Bronchial epithelial cell (primary cell): ENCODE measurements around the gene EML1. TPM values are rescaled to one million over a fixed set of nuclear protein-coding genes. Genes with fewer than 3 reads are reported as not detected.

Experiments used
- DNase-seq: peaks from one replicate; pipeline ENCODE4 v3.0.0-alpha.2; 2010; ENCODE audit warnings: low read depth
- FAIRE-seq: peaks from 2 replicates; lab custom pipeline; 2011; peaks lifted over from hg19 to GRCh38; lab: Jason Lieb, UNC
- H3K27me3 ChIP-seq: 2 replicates; pipeline ENCODE4 v1.5.1; 2011; ENCODE audit warnings: low read length; ENCODE audit not compliant: control insufficient read depth, insufficient read depth
- H3K36me3 ChIP-seq: 2 replicates; pipeline ENCODE4 v1.5.1; 2011; ENCODE audit warnings: low read length; ENCODE audit not compliant: control insufficient read depth, insufficient read depth
- H3K4me3 ChIP-seq: 2 replicates; pipeline ENCODE4 v1.5.1; 2011; ENCODE audit warnings: mild to moderate bottlenecking, low read depth, low read length, control low read depth
- CTCF ChIP-seq: IDR thresholded peaks from 2 replicates; pipeline ENCODE4 v1.5.1; 2011; ENCODE audit warnings: mild to moderate bottlenecking, moderate library complexity, low read length, control low read depth, inconsistent platforms; ENCODE audit not compliant: insufficient read depth, severe bottlenecking
- total RNA-seq: library from RNA; depleted of rRNA; stranded (reverse); fragments of >200 nt; gene quantifications from 2 replicates; pipeline ENCODE4 v1.2.1, GENCODE V29; 2014

The EML1 gene
- total RNA-seq, 1 donor from 2014 or later = 1.8 TPM

GRCh38 chr14:99842141-99842540 is 48.9 kb downstream of the EML1 start:
- FAIRE-seq (no peak), DNase-seq (no peak)
- no peak overlapping the region for H3K4me3 ChIP-seq
- TF ChIP-seq CTCF = no peak
- H3K27me3 ChIP-seq = no peaks in the 10 kb centered on the region
- H3K36me3 ChIP-seq = no peaks in the 10 kb centered on the region

- no peak overlapping the region for H3K4me3 ChIP-seq
- TF ChIP-seq CTCF = no peak
- DNase-seq (no peak), FAIRE-seq (no peak)
- H3K27me3 ChIP-seq = no peaks in the 10 kb centered on the region
- no peaks in the 10 kb centered on the region for H3K36me3 ChIP-seq
These were observed 53.6 kb downstream of the EML1 start for GRCh38 chr14:99846808-99847207.

GRCh38 chr14:99850709-99851108 is 57.5 kb downstream of the EML1 start:
- Histone ChIP-seq H3K36me3 (no peaks in the 10 kb centered on the region), H3K4me3 (no peak overlapping the region), H3K27me3 (no peaks in the 10 kb centered on the region)
- DNase-seq (no peak), FAIRE-seq (no peak)
- TF ChIP-seq CTCF = no peak

DNA sequence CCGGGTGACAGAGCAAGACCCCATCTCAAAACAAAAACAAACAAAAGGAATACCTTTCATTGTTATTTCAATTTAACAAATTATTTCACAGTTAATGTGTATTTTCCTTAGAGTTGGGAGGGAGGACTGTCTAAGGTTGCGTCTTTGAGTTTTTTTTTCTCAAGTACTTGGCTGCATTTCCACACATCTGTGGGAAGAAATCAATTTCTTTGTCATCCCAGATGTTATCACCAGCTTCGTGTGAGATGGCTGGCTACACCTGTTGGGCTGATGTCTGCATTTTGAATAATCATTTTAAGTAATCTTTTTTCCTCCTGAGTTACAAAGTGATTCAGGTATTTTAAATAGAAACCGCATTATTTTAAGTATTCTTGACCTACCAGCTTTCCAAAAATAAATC is 59.4 kb downstream of the EML1 start:
- DNase-seq = no peak
- H3K36me3 ChIP-seq = no peaks in the 10 kb centered on the region
- TF ChIP-seq CTCF = no peak
- no peak for FAIRE-seq
- no peak overlapping the region for H3K4me3 ChIP-seq
- H3K27me3 ChIP-seq = no peaks in the 10 kb centered on the region

DNA sequence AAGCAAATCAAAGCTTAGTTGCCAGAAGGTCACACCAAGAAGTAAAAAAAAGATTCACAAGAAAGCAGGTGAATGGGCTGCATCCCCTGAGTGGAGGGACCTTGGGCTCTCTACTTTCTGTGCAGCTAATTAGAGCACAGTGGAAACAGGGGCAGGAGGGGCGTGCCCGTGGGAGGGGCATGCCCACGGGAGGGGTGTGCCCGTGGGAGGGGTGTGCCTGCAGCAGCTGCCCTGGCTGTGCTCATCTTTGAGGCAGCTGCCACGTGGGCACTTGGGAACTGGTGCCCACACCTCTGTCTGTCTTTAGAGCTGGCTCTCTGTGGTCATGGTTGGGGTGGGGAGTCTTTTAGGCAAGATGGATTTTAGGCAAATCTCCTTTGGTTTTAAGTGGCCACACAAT is 60.0 kb downstream of the EML1 start:
- no peak for FAIRE-seq
- H3K4me3 ChIP-seq = no peak overlapping the region
- H3K36me3 ChIP-seq = no peaks in the 10 kb centered on the region
- TF ChIP-seq CTCF = no peak
- H3K27me3 ChIP-seq = no peaks in the 10 kb centered on the region
- no peak for DNase-seq

DNA sequence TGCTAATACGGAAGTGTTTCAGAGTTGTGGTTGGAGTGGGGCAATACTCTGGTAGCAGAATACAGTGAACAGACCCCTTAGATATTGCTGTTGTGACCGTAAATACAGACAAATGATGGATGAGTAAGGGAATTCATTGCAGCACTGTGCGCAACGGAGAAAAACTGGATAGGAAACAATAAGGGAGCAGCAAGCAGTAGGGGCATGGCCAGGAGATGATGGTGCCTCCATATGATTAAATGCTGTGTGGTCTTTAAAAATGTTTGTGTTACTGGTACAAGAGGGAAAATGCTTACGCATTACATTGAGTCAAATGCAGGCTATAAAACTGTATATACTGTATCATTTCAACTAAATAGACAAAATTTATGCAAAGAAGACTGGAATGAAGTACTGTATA is 61.6 kb downstream of the EML1 start:
- Histone ChIP-seq H3K4me3 (no peak overlapping the region), H3K27me3 (no peaks in the 10 kb centered on the region), H3K36me3 (no peaks in the 10 kb centered on the region)
- FAIRE-seq (no peak), DNase-seq (no peak)
- no peak for TF ChIP-seq CTCF
